NCI-H2081 (cell line): ENCODE data around the gene AACS.
"Not testable (repeated sequence)": the region's sequence is repeated elsewhere in the genome, so short reads cannot be mapped to it uniquely, and the experiment has no call there.

Experiments
- DNase-seq, 2 experiments: peaks; one replicate each; lab custom pipeline; 2025; lab: John Stamatoyannopoulos, UW

Gene AACS

GRCh38 chr12:125092108-125092871 is 27.1 kb downstream of the AACS start:
- DNase-seq = no peak

GRCh38 chr12:125092872-125093680 is 27.8 kb downstream of the AACS start:
- no peak for DNase-seq

- no peak for DNase-seq
Measured at GRCh38 chr12:125093681-125094330, 28.6 kb downstream of the AACS start.

- DNase-seq = no peak
Measured at GRCh38 chr12:125096894-125097293, 31.7 kb downstream of the AACS start.

- no peak for DNase-seq
Measured at GRCh38 chr12:125097427-125097826, 32.2 kb downstream of the AACS start.

- DNase-seq = no peak
Measured at GRCh38 chr12:125098676-125099408, 33.6 kb downstream of the AACS start.

GRCh38 chr12:125099409-125099782 is 34.2 kb downstream of the AACS start:
- no peak for DNase-seq

- no peak for DNase-seq
Measured at GRCh38 chr12:125100551-125101434, 35.6 kb downstream of the AACS start.

- DNase-seq = no peak
Measured at GRCh38 chr12:125104982-125105381, 39.7 kb downstream of the AACS start.

GRCh38 chr12:125105600-125105999 is 40.4 kb downstream of the AACS start:
- DNase-seq = peak; percentile 7 to 55

GRCh38 chr12:125110641-125111360 is 45.6 kb downstream of the AACS start:
- no peak for DNase-seq

GRCh38 chr12:125111403-125111802 is 46.2 kb downstream of the AACS start:
- no peak for DNase-seq

- not testable (repeated sequence) for DNase-seq
Measured at GRCh38 chr12:125112614-125113013, 47.4 kb downstream of the AACS start.

GRCh38 chr12:125113263-125113662 is 48.0 kb downstream of the AACS start:
- DNase-seq = no peak

GRCh38 chr12:125113789-125114188 is 48.6 kb downstream of the AACS start:
- DNase-seq = no peak

- no peak for DNase-seq
Measured at GRCh38 chr12:125114365-125115141, 49.3 kb downstream of the AACS start.

- no peak for DNase-seq
Measured at GRCh38 chr12:125120566-125120965, 55.3 kb downstream of the AACS start.

GRCh38 chr12:125121106-125121505 is 55.9 kb downstream of the AACS start:
- DNase-seq = no peak

- DNase-seq = no peak
Measured at GRCh38 chr12:125122668-125123067, 57.4 kb downstream of the AACS start.
